H1 (cell line): ENCODE data around the gene TTC28. TPM values are rescaled to one million over a fixed set of nuclear protein-coding genes. Genes with fewer than 3 reads are reported as not detected.

Source experiments
- CTCF ChIA-PET: fragments of 300-600 bp; sonication (Branson Sonifier 250); formaldehyde crosslinking; loops from one replicate; lab custom pipeline; 2021; ENCODE audit not compliant: partially characterized antibody; lab: Charles Lee
- POLR2A ChIA-PET: fragments of 300-600 bp; sonication (Branson Sonifier 250); formaldehyde crosslinking; loops from one replicate; lab custom pipeline; 2021; ENCODE audit warnings: inconsistent platforms; ENCODE audit not compliant: partially characterized antibody; lab: Charles Lee
- DNase-seq, 2 experiments: peaks; one replicate each; pipeline versions ENCODE4 v3.0.0 to v3.0.0-alpha.2; 2010 to 2022; ENCODE audit warnings: low spot score in 2 of 2, low read depth in 1 of 2, mixed read lengths in 1 of 2
- FAIRE-seq: peaks from 2 replicates; lab custom pipeline; 2011; peaks lifted over from hg19 to GRCh38; lab: Jason Lieb, UNC
- H2AFZ ChIP-seq: 2 replicates; pipeline ENCODE4 v1.8.1; 2012; ENCODE audit warnings: low read length, inconsistent platforms
- H2AK5ac ChIP-seq: 2 replicates; pipeline ENCODE4 v1.6.1; 2013; ENCODE audit warnings: low read depth, low read length
- H2BK120ac ChIP-seq: replicated peaks from 2 replicates; pipeline ENCODE3; 2013; ENCODE audit warnings: low read depth, low read length, inconsistent platforms
- H2BK12ac ChIP-seq: 2 replicates; pipeline ENCODE4 v1.6.1; 2013; ENCODE audit warnings: low read depth, low read length
- H2BK15ac ChIP-seq: 2 replicates; pipeline ENCODE4 v1.6.1; 2013; ENCODE audit warnings: low read length
- H2BK20ac ChIP-seq: 2 replicates; pipeline ENCODE4 v1.6.1; 2013; ENCODE audit warnings: low read length
- H2BK5ac ChIP-seq: 2 replicates; pipeline ENCODE4 v1.6.1; 2013; ENCODE audit warnings: low read depth, low read length
- H3K14ac ChIP-seq: 2 replicates; pipeline ENCODE4 v1.6.1; 2013; ENCODE audit warnings: inconsistent platforms; ENCODE audit not compliant: insufficient read length
- H3K18ac ChIP-seq: 2 replicates; pipeline ENCODE4 v1.6.1; 2013; ENCODE audit warnings: low read length; ENCODE audit errors: extremely low read depth
- H3K23ac ChIP-seq: 2 replicates; pipeline ENCODE4 v1.6.1; 2013; ENCODE audit warnings: inconsistent platforms; ENCODE audit not compliant: insufficient read length
- H3K23me2 ChIP-seq: 2 replicates; pipeline ENCODE4 v1.6.1; 2013; ENCODE audit warnings: low read depth, low read length
- H3K27ac ChIP-seq: 2 replicates; pipeline ENCODE4 v1.6.1; 2011; ENCODE audit warnings: low read depth, low read length, inconsistent platforms
- H3K27me3 ChIP-seq, 4 experiments: replicated peaks in 1 of 4; 1 replicate in 1 of 4; 2 replicates in 3 of 4; pipeline versions ENCODE4 v1.6.1 to v1.8.1; 2011 to 2013; ENCODE audit warnings: low read length in 3 of 4, mild to moderate bottlenecking in 3 of 4, inconsistent platforms in 2 of 4, mixed read lengths in 2 of 4, moderate library complexity in 1 of 4; ENCODE audit not compliant: control insufficient read depth in 3 of 4, insufficient read depth in 3 of 4; ENCODE audit errors: extremely low read depth in 1 of 4
- H3K36me3 ChIP-seq, 4 experiments: 2 replicates each; pipeline versions ENCODE4 v1.6.1 to v1.8.1; 2011 to 2013; ENCODE audit warnings: mild to moderate bottlenecking in 4 of 4, low read length in 3 of 4, moderate library complexity in 2 of 4, control low read depth in 1 of 4, inconsistent platforms in 1 of 4; ENCODE audit not compliant: insufficient read depth in 4 of 4, control insufficient read depth in 2 of 4
- H3K4ac ChIP-seq: replicated peaks from 2 replicates; pipeline ENCODE3; 2013; ENCODE audit warnings: low read length, low read depth, mixed read lengths, inconsistent platforms; ENCODE audit not compliant: insufficient read length
- H3K4me1 ChIP-seq, 4 experiments: replicated peaks in 1 of 4; 1 replicate in 1 of 4; 2 replicates in 3 of 4; pipeline versions ENCODE4 v1.6.1 to v1.8.1; 2011 to 2013; ENCODE audit warnings: low read length in 3 of 4, inconsistent platforms in 2 of 4, mixed read lengths in 1 of 4; ENCODE audit not compliant: insufficient read depth in 4 of 4, control insufficient read depth in 3 of 4
- H3K4me2 ChIP-seq, 2 experiments: 2 replicates each; pipeline versions ENCODE4 v1.6.1 to v1.8.1; 2011 to 2013; ENCODE audit warnings: low read depth in 2 of 2, low read length in 2 of 2, control low read depth in 1 of 2, inconsistent platforms in 1 of 2, mild to moderate bottlenecking in 1 of 2; ENCODE audit not compliant: insufficient read depth in 1 of 2
- H3K4me3 ChIP-seq, 4 experiments: fragments of 200-600, 300-600 bp in 1 of 4; sonication (generic), shearing (Covaris generic), sonication (Bioruptor Twin) in 1 of 4; 2 replicates each; pipeline versions ENCODE4 v1.5.1 to v1.8.1; 2011 to 2016; ENCODE audit warnings: low read length in 4 of 4, low read depth in 3 of 4, control low read depth in 2 of 4, inconsistent platforms in 2 of 4, mild to moderate bottlenecking in 2 of 4, mixed read lengths in 1 of 4, moderate library complexity in 1 of 4; ENCODE audit not compliant: insufficient read depth in 2 of 4; ENCODE audit errors: extremely low read depth in 1 of 4
- H3K56ac ChIP-seq: replicated peaks from 2 replicates; pipeline ENCODE3; 2013; ENCODE audit warnings: low read depth, mild to moderate bottlenecking, mixed read lengths, low read length, inconsistent platforms; ENCODE audit not compliant: insufficient read length
- H3K79me1 ChIP-seq: 2 replicates; pipeline ENCODE4 v1.6.1; 2013; ENCODE audit warnings: low read depth, low read length, control low read depth
- H3K79me2 ChIP-seq, 2 experiments: 2 replicates each; pipeline versions ENCODE4 v1.6.1 to v1.8.1; 2012 to 2013; ENCODE audit warnings: low read length in 2 of 2, mild to moderate bottlenecking in 2 of 2, inconsistent platforms in 1 of 2; ENCODE audit not compliant: insufficient read depth in 2 of 2, control insufficient read depth in 1 of 2
- H3K9ac ChIP-seq, 4 experiments: replicated peaks in 1 of 4; 1 replicate in 1 of 4; 2 replicates in 3 of 4; pipeline versions ENCODE4 v1.6.1 to v1.8.1; 2011 to 2013; ENCODE audit warnings: low read depth in 3 of 4, low read length in 3 of 4, control low read depth in 2 of 4, mild to moderate bottlenecking in 2 of 4, moderate library complexity in 2 of 4, inconsistent platforms in 1 of 4; ENCODE audit errors: extremely low read depth in 1 of 4
- H3K9me3 ChIP-seq, 2 experiments: 2 replicates each; pipeline versions ENCODE4 v1.6.1 to v1.8.1; 2012 to 2013; ENCODE audit warnings: mild to moderate bottlenecking in 2 of 2, moderate library complexity in 2 of 2, control low read depth in 1 of 2, inconsistent platforms in 1 of 2, low read depth in 1 of 2, low read length in 1 of 2, mixed read lengths in 1 of 2; ENCODE audit not compliant: insufficient read depth in 2 of 2
- H4K20me1 ChIP-seq, 2 experiments: replicated peaks in 1 of 2; 2 replicates each; pipeline versions ENCODE3 to v1.8.1; 2011 to 2013; ENCODE audit warnings: inconsistent platforms in 2 of 2, low read length in 2 of 2, mild to moderate bottlenecking in 1 of 2; ENCODE audit not compliant: insufficient read depth in 2 of 2, control insufficient read depth in 1 of 2
- H4K5ac ChIP-seq: 2 replicates; pipeline ENCODE4 v1.6.1; 2013; ENCODE audit warnings: low read length, low read depth, mixed read lengths, inconsistent platforms; ENCODE audit not compliant: insufficient read length
- H4K8ac ChIP-seq: 2 replicates; pipeline ENCODE4 v1.8.0; 2013; ENCODE audit warnings: mild to moderate bottlenecking, moderate library complexity, low read length, inconsistent platforms; ENCODE audit not compliant: insufficient read depth; ENCODE audit errors: extremely low read depth
- H4K91ac ChIP-seq: replicated peaks from 2 replicates; pipeline ENCODE3; 2013; ENCODE audit warnings: low read length, mixed read lengths, inconsistent platforms; ENCODE audit not compliant: insufficient read length
- SUZ12 ChIP-seq: fragments of 200-600 bp; sonication (generic); IDR thresholded peaks from 2 replicates; pipeline ENCODE4 v1.6.1; 2012; ENCODE audit warnings: mild to moderate bottlenecking, inconsistent platforms, low read length, moderate library complexity, mixed read lengths
- WGBS, 2 experiments: shearing (Covaris generic) in 1 of 2; methylation state at CpG; one replicate each; pipeline versions ENCODE4 v1.1.6 to v1.1.7; 2013 to 2015; ENCODE audit warnings: low lambda C conversion rate in 2 of 2, mixed read lengths in 2 of 2, inconsistent platforms in 1 of 2, low coverage in 1 of 2, missing lambda C conversion rate in 1 of 2; ENCODE audit not compliant: insufficient replicate concordance in 2 of 2, insufficient coverage in 1 of 2, insufficient read length in 1 of 2; ENCODE audit errors: extremely low coverage in 1 of 2, missing lambda C conversion rate in 1 of 2; 5-methylcytosine and 5-hydroxymethylcytosine counted together
- polyA plus RNA-seq, 7 experiments: library from polyadenylated mRNA; depleted of rRNA in 3 of 7; stranded (reverse) in 5 of 7; unstranded in 2 of 7; fragments of >200 nt in 5 of 7; fragments of 200-250 nt in 2 of 7; gene quantifications; 1 replicate in 5 of 7; 2 replicates in 1 of 7; 4 replicates in 1 of 7; pipeline versions ENCODE4 v1.2.1 to v1.2.3, GENCODE V29; 2011 to 2013; ENCODE audit warnings: missing spikeins in 2 of 7, mixed read lengths in 2 of 7
- total RNA-seq: library from RNA; stranded (reverse); fragmentation: NEBNext Ultra II Directional; extraction: Animal tissue kit (Norgen Biotek cat#: 25700); gene quantifications from 2 replicates; pipeline ENCODE4 v1.2.1, GENCODE V29; 2021

The TTC28 gene
- total and polyA plus RNA-seq, 2 of the 8 experiments (the other 6 are each of a cell fraction or from before 2014, with no cell fraction given) = 2.6 to 12.6 TPM

DNA sequence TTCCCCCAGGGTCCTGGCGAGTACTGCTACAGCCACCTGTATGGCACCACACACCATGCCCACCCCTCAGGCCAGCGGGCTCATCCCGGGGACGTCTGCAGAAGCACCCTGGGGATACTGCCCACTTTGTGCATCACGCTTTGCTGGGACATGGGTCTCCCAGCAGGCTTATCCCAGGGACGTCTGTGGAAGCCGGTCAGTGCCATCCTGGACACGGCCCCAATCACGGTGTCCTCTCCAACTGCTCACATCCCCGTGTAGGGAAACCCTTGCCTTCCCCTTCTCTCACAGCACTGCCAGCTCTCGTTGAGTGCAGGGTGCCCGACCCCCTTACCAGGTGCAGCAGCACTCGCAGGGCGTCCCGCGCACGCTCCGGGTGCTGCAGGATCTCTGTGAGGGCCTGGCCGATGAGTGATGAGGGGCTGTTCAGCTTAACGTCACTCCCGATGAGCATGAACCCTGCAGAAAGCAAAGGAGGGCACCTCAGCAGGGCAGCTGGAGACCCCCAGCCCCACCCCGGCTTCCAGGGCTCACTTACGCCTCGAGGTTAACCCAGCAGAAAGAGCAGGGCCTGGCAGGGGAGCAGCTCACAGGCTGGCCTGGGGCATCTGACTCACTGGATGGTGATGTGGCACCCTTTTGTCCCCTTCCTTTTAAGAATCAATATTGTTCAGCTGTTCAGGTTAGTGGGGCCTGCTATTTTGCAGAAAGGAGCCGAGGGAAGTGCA is 683.7 kb downstream of the TTC28 start:
- peaks cover 0 to 2% (median 0%) of the 10 kb centered on the region in 4 experiments; a peak in 1 of 7 replicates for H3K27me3 ChIP-seq
- H3K23ac ChIP-seq = no peak overlapping the region
- 91% methylated on average over 25 of the region's 25 CpGs; no CpG with 5 or more reads in 1 of the 2 experiments for WGBS, 2 experiments
- H3K23me2 ChIP-seq = no peaks in the 10 kb centered on the region; the same call in 1 of the 2 replicates
- H2BK15ac ChIP-seq = no peak overlapping the region
- no peak overlapping the region for H4K8ac ChIP-seq
- H3K4ac ChIP-seq = no peak overlapping the region
- H2BK120ac ChIP-seq = no peak overlapping the region
- no peak overlapping the region; the same call in 1 of the 2 replicates for H2BK5ac ChIP-seq
- H2BK12ac ChIP-seq = no peak overlapping the region
- H3K18ac ChIP-seq = no peak overlapping the region; the same call in 1 of the 2 replicates
- H4K91ac ChIP-seq = no peak overlapping the region
- no peak overlapping the region for H2BK20ac ChIP-seq
- no peak overlapping the region for H3K4me3 ChIP-seq
- H3K36me3 ChIP-seq = no peaks in the 10 kb centered on the region
- 0 out of 2 replicates have a peak, but pooled peaks cover 2% of the 10 kb centered on the region for H3K79me1 ChIP-seq
- H3K79me2 ChIP-seq = no peaks in the 10 kb centered on the region
- H3K4me1 ChIP-seq = peaks cover 0 to 18% (median 14%) of the 10 kb centered on the region in 4 experiments; a peak in 6 of 7 replicates
- no peak overlapping the region for H3K14ac ChIP-seq
- no peak overlapping the region; a peak in 2 of 7 replicates for H3K9ac ChIP-seq
- no peak for TF ChIP-seq SUZ12
- no peak overlapping the region for H3K27ac ChIP-seq
- peaks cover 1 to 2% of the 10 kb centered on the region in 2 experiments for H4K20me1 ChIP-seq
- no peak overlapping the region for H3K4me2 ChIP-seq
- H2AFZ ChIP-seq = no peak overlapping the region
- DNase-seq (no peak), FAIRE-seq (no peak)
- H3K9me3 ChIP-seq = no peaks in the 10 kb centered on the region
- ChIA-PET POLR2A (no interaction called here), CTCF (interaction anchor here (0.6 to 2.2 kb wide), 7 partner anchors 7 to 741 kb away, joined by 3 to 6 read pairs (median 3); no protein-coding TSS in a partner anchor)
- no peak overlapping the region for H2AK5ac ChIP-seq
- H4K5ac ChIP-seq = no peak overlapping the region
- H3K56ac ChIP-seq = no peak overlapping the region
